B cell (primary cell): ENCODE results near the gene PDE10A. TPM values are rescaled to one million over a fixed set of nuclear protein-coding genes. Genes with fewer than 3 reads are reported as not detected.
"Not testable (repeated sequence)": the region's sequence is repeated elsewhere in the genome, so short reads cannot be mapped to it uniquely, and the experiment has no call there.

Source experiments
- ATAC-seq: fragments of 200-7000 bp; cut with Tn5 transposase; one replicate; pipeline ENCODE4 v1.10.0; 2021; ENCODE audit warnings: low read depth, mild to moderate bottlenecking, moderate number of reproducible peaks, moderate library complexity
- CTCF ChIA-PET: fragments of 350-600 bp; sonication (Branson Sonifier 250); formaldehyde crosslinking; loops from one replicate; lab custom pipeline; 2021; ENCODE audit warnings: antibody characterized with exemption, inconsistent platforms; lab: Charles Lee
- POLR2A ChIA-PET: fragments of 350-600 bp; sonication (Branson Sonifier 250); formaldehyde crosslinking; loops from one replicate; lab custom pipeline; 2021; ENCODE audit warnings: antibody characterized with exemption; lab: Charles Lee
- DNase-seq: peaks from one replicate; pipeline ENCODE4 v3.0.0; 2013
- H2AFZ ChIP-seq: 2 replicates; pipeline ENCODE4 v1.6.1; 2012; ENCODE audit warnings: mild to moderate bottlenecking, low read depth, low read length; ENCODE audit not compliant: insufficient read depth, poor library complexity, severe bottlenecking
- H3K27ac ChIP-seq, 2 donors: 1 replicate in 1 of 2; 2 replicates in 1 of 2; pipeline ENCODE4 v1.5.1; 2012 to 2013; ENCODE audit warnings: low read length in 2 of 2, mild to moderate bottlenecking in 2 of 2, moderate library complexity in 1 of 2
- H3K27me3 ChIP-seq, 4 experiments: fragments of 200-600 bp in 1 of 4; sonication (generic) in 1 of 4; replicated peaks in 1 of 4; 1 replicate in 2 of 4; 2 replicates in 2 of 4; pipeline versions ENCODE4 v1.6.1 to v1.7.0; 2013 to 2016; ENCODE audit warnings: low read length in 3 of 4, mild to moderate bottlenecking in 2 of 4, mixed read lengths in 1 of 4, moderate library complexity in 1 of 4; ENCODE audit not compliant: insufficient read depth in 4 of 4, control insufficient read depth in 3 of 4; ENCODE audit errors: control extremely low read depth in 1 of 4
- H3K36me3 ChIP-seq, 2 experiments: replicated peaks in 1 of 2; 1 replicate in 1 of 2; 2 replicates in 1 of 2; pipeline versions ENCODE4 v1.6.1 to v1.7.1; 2013; ENCODE audit warnings: low read length in 1 of 2; ENCODE audit not compliant: insufficient read depth in 2 of 2, control insufficient read depth in 1 of 2; ENCODE audit errors: control extremely low read depth in 1 of 2, extremely low read depth in 1 of 2
- H3K4me1 ChIP-seq, 2 donors: fragments of 200-600 bp in 1 of 2; sonication (generic) in 1 of 2; 1 replicate in 1 of 2; 2 replicates in 1 of 2; pipeline versions ENCODE4 v1.5.1 to v1.6.1; 2013 to 2017; ENCODE audit warnings: low read length in 2 of 2; ENCODE audit not compliant: control insufficient read depth in 2 of 2, insufficient read depth in 2 of 2
- H3K4me2 ChIP-seq: replicated peaks from 2 replicates; pipeline ENCODE3; 2012; ENCODE audit warnings: mild to moderate bottlenecking, low read depth, low read length; ENCODE audit not compliant: poor library complexity, severe bottlenecking
- H3K4me3 ChIP-seq, 5 experiments: fragments of 200-600 bp in 1 of 5; sonication (generic) in 1 of 5; 1 replicate in 3 of 5; 2 replicates in 2 of 5; pipeline versions ENCODE4 v1.5.1 to v1.7.0; 2011 to 2016; ENCODE audit warnings: low read length in 4 of 5, mild to moderate bottlenecking in 4 of 5, low read depth in 2 of 5, control low read depth in 1 of 5, moderate library complexity in 1 of 5; ENCODE audit not compliant: insufficient read depth in 1 of 5; ENCODE audit errors: control extremely low read depth in 1 of 5, extremely low read depth in 1 of 5
- H3K79me2 ChIP-seq: fragments of 200-600 bp; sonication (generic); one replicate; pipeline ENCODE4 v1.6.0; 2016; ENCODE audit warnings: low read length; ENCODE audit not compliant: control insufficient read depth, insufficient read depth
- H3K9ac ChIP-seq: fragments of 200-600 bp; sonication (generic); 2 replicates; pipeline ENCODE4 v1.6.1; 2017; ENCODE audit warnings: mild to moderate bottlenecking, low read length, moderate library complexity
- H3K9me3 ChIP-seq, 3 donors: one replicate each; pipeline versions ENCODE4 v1.6.1 to v1.7.1; 2013; ENCODE audit warnings: low read length in 2 of 3; ENCODE audit not compliant: control insufficient read depth in 2 of 3, insufficient read depth in 1 of 3; ENCODE audit errors: control extremely low read depth in 1 of 3
- H4K20me1 ChIP-seq: 2 replicates; pipeline ENCODE4 v1.6.0; 2012; ENCODE audit warnings: mild to moderate bottlenecking, low read length; ENCODE audit not compliant: insufficient read depth, control insufficient read depth, poor library complexity, severe bottlenecking
- H3K27ac Mint-ChIP-seq: one replicate; pipeline ENCODE4 v1.8.0; 2021; ENCODE audit warnings: mixed read lengths
- H3K27me3 Mint-ChIP-seq: one replicate; pipeline ENCODE4 v1.8.0; 2021; ENCODE audit warnings: mixed read lengths
- H3K4me1 Mint-ChIP-seq: one replicate; pipeline ENCODE4 v1.8.0; 2021; ENCODE audit warnings: mixed read lengths
- H3K4me3 Mint-ChIP-seq: one replicate; pipeline ENCODE4 v1.8.0; 2021; ENCODE audit warnings: mixed read lengths
- H3K9me3 Mint-ChIP-seq: one replicate; pipeline ENCODE4 v1.8.0; 2022; ENCODE audit warnings: mixed read lengths; ENCODE audit not compliant: insufficient read depth
- EZH2 ChIP-seq: IDR thresholded peaks from 2 replicates; pipeline ENCODE4 v1.6.1; 2012; ENCODE audit warnings: borderline replicate concordance, low read depth, mild to moderate bottlenecking, moderate library complexity, low read length; ENCODE audit not compliant: insufficient read depth, poor library complexity, severe bottlenecking
- WGBS: methylation state at CpG from one replicate; pipeline ENCODE4 v1.1.5; 2013; ENCODE audit warnings: missing lambda C conversion rate; ENCODE audit not compliant: insufficient coverage; 5-methylcytosine and 5-hydroxymethylcytosine counted together
- intact Hi-C: fragments of 100-400 bp; cut with micrococcal nuclease; formaldehyde crosslinking; loops from one replicate; pipeline ENCODE4 v1.10.0; 2022
- polyA plus RNA-seq: library from polyadenylated mRNA; depleted of rRNA; stranded (reverse); fragments of >200 nt; gene quantifications from 2 replicates; pipeline ENCODE4 v1.2.3, GENCODE V29; 2012
- total RNA-seq, 2 donors: library from RNA; stranded (reverse); fragments of 120-200 nt in 1 of 2; gene quantifications; 1 replicate in 1 of 2; 2 replicates in 1 of 2; pipeline versions ENCODE4 v1.2.3 to v1.2.4, GENCODE V29; 2013 to 2022
- TF ChIP-seq, protein P1 (sequence below): fragments of 200-600 bp; IDR thresholded peaks from one replicate; pipeline ENCODE4 v1.8.0; 2022; ENCODE audit warnings: antibody characterized with exemption, mild to moderate bottlenecking

PDE10A gene
- total and polyA plus RNA-seq, 2 donors (not counting 1 experiment from before 2014, with no cell fraction given), result not detected

DNA sequence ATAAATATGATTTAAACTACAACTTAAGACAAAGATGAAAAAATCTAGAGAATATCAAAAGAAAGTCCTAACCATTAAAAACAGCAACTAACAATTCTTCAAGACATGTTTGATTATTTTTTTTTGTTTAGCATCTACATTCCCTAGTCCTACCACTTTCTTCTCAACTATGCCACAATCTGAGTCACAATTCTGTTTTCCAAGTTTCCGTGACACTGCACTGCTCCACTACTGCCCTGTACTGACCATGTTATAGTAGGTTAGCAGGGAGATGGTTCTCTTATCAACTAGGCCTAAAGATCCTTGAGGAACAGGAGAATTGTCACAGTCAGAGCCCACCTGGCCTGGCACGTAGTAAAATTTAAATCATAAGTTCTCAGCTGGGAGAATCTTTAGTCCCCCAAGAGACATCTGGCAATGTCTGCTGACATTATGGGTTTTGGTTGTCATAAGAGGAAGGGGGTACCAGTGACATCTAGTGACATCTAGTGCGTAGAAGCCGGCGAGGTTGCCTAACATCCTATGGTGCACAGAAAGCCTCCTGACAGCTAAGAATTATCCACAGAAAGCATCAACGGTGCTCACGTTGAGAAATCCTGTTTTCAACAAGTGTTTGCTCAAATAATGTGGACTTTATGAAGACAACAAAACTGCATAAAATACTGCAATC is 100.5 kb downstream of the PDE10A start:
- DNase-seq, result no peak
- ATAC-seq, result no peak
- Mint-ChIP-seq H3K27me3 (no peaks in the 10 kb centered on the region), H3K4me1 (no peaks in the 10 kb centered on the region), H3K4me3 (no peak overlapping the region), H3K9me3 (peaks cover 4% of the 10 kb centered on the region), H3K27ac (no peak overlapping the region)
- peaks cover 0 to 4% (median 0%) of the 10 kb centered on the region in 3 donors for H3K9me3 ChIP-seq
- ChIA-PET POLR2A (no interaction called here), CTCF (no interaction called here)
- intact Hi-C loops, result no loop called here
- no peaks in the 10 kb centered on the region for H3K27me3 ChIP-seq
- H3K4me1 ChIP-seq, result no peaks in the 10 kb centered on the region
- no peak overlapping the region for H3K27ac ChIP-seq
- no peaks in the 10 kb centered on the region for H3K79me2 ChIP-seq
- H2AFZ ChIP-seq, result no peak overlapping the region
- no peak overlapping the region for H3K4me3 ChIP-seq
- no peak overlapping the region for H3K9ac ChIP-seq
- H4K20me1 ChIP-seq, result no peaks in the 10 kb centered on the region
- no peaks in the 10 kb centered on the region for H3K36me3 ChIP-seq
- WGBS, result 61% methylated on average over 4 of the region's 7 CpGs
- no peak overlapping the region for H3K4me2 ChIP-seq
- TF ChIP-seq, protein P1, sequence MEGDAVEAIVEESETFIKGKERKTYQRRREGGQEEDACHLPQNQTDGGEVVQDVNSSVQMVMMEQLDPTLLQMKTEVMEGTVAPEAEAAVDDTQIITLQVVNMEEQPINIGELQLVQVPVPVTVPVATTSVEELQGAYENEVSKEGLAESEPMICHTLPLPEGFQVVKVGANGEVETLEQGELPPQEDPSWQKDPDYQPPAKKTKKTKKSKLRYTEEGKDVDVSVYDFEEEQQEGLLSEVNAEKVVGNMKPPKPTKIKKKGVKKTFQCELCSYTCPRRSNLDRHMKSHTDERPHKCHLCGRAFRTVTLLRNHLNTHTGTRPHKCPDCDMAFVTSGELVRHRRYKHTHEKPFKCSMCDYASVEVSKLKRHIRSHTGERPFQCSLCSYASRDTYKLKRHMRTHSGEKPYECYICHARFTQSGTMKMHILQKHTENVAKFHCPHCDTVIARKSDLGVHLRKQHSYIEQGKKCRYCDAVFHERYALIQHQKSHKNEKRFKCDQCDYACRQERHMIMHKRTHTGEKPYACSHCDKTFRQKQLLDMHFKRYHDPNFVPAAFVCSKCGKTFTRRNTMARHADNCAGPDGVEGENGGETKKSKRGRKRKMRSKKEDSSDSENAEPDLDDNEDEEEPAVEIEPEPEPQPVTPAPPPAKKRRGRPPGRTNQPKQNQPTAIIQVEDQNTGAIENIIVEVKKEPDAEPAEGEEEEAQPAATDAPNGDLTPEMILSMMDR, result no peak
- TF ChIP-seq EZH2, result no peak

DNA sequence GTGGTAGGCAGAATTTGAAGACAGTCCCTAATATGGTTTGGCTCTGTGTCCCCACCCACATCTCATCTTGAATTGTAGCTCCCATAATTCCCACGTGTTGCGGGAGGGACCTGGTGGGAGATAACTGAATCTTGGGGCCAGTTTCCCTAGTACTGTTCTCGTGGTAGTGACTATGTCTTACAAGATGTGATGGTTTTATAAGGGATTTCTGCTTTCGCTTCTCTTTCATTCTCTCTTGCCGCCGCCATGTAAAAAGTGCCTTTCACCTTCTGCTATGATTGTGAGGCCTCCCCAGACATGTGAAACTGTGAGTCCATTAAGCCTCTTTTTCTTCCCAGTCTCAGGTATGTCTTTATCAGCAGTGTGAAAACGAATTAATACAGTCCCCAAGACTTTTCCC is 103.4 kb downstream of the PDE10A start:
- Mint-ChIP-seq H3K27me3 (no peaks in the 10 kb centered on the region), H3K4me1 (no peaks in the 10 kb centered on the region), H3K27ac (no peak overlapping the region), H3K4me3 (no peak overlapping the region), H3K9me3 (peaks cover 4% of the 10 kb centered on the region)
- Histone ChIP-seq H3K79me2 (no peaks in the 10 kb centered on the region), H3K4me2 (no peak overlapping the region), H3K9ac (no peak overlapping the region), H3K4me1 (no peaks in the 10 kb centered on the region), H3K9me3 (peaks cover 0 to 4% (median 0%) of the 10 kb centered on the region in 3 donors), H3K27me3 (no peaks in the 10 kb centered on the region), H4K20me1 (no peaks in the 10 kb centered on the region), H3K27ac (no peak overlapping the region), H3K36me3 (no peaks in the 10 kb centered on the region), H3K4me3 (no peak overlapping the region), H2AFZ (no peak overlapping the region)
- ChIA-PET CTCF (no interaction called here), POLR2A (no interaction called here)
- WGBS, result 89% methylated on average over 4 of the region's 7 CpGs
- ATAC-seq (no peak), DNase-seq (no peak)
- intact Hi-C loops, result no loop called here
- TF ChIP-seq EZH2, result no peak
- TF ChIP-seq, protein P1, result no peak

DNA sequence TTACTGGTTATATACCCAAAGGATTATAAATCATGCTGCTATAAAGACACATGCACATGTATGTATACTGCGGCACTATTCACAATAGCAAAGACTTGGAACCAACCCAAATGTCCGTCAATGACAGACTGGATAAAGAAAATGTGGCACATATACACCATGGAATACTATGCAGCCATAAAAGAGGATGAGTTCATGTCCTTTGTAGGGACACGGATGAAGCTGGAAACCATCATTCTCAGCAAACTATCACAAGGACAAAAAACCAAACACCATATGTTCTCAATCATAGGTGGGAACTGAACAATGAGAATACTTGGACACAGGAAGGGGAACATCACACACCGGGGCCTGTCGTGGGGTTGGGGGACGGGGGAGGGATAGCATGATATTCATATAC is 104.9 kb downstream of the PDE10A start:
- H3K4me1 ChIP-seq, H3K4me3 Mint-ChIP-seq, H3K27me3 Mint-ChIP-seq, H3K27ac Mint-ChIP-seq, H3K36me3 ChIP-seq, H4K20me1 ChIP-seq, H3K4me2 ChIP-seq, H2AFZ ChIP-seq, H3K4me3 ChIP-seq, H3K9me3 Mint-ChIP-seq, H3K27ac ChIP-seq, H3K79me2 ChIP-seq, H3K27me3 ChIP-seq, CTCF ChIA-PET, POLR2A ChIA-PET, H3K9me3 ChIP-seq, intact Hi-C loops, H3K9ac ChIP-seq, H3K4me1 Mint-ChIP-seq, ATAC-seq, DNase-seq: not testable (repeated sequence)
- WGBS, result no CpG with 5 or more reads among the region's 6 CpGs
